SIG-M5 (cell line): ENCODE measurements around the gene PHACTR1.
"Not testable (repeated sequence)": the region's sequence is repeated elsewhere in the genome, so short reads cannot be mapped to it uniquely, and the experiment has no call there.

Experiments used
- DNase-seq: peaks from one replicate; lab custom pipeline; 2025; lab: John Stamatoyannopoulos, UW

PHACTR1 gene

GRCh38 chr6:12749531-12750379 lies 33.2 kb downstream of the PHACTR1 start:
- no peak for DNase-seq

- DNase-seq: no peak
These were observed 33.8 kb downstream of the PHACTR1 start for GRCh38 chr6:12750416-12750815.

- no peak for DNase-seq
These were observed 35.2 kb downstream of the PHACTR1 start for GRCh38 chr6:12751694-12752325.

DNA sequence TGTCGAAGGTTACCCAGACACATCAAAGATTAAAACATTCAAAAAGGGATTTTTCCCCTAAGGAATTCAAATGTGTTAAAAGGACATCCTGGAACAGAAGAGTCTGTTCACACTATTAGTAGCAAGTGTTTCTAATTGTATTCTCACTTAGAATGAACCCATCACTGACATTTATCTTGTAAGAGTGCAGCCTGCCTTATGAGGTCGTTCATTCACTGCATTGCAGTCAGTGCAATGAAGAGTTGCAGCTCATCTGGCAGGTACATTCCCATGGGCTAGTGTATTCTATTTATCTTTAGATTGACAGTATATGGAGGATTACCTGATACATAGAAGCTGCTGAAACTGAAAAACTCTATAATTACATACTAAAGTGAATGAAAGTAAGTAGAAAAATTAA lies 36.5 kb downstream of the PHACTR1 start:
- no peak for DNase-seq

GRCh38 chr6:12760226-12760625 lies 43.7 kb downstream of the PHACTR1 start:
- DNase-seq: no peak

GRCh38 chr6:12760911-12761310 lies 44.3 kb downstream of the PHACTR1 start:
- no peak for DNase-seq

GRCh38 chr6:12761376-12762115 lies 45.0 kb downstream of the PHACTR1 start:
- no peak for DNase-seq

DNA sequence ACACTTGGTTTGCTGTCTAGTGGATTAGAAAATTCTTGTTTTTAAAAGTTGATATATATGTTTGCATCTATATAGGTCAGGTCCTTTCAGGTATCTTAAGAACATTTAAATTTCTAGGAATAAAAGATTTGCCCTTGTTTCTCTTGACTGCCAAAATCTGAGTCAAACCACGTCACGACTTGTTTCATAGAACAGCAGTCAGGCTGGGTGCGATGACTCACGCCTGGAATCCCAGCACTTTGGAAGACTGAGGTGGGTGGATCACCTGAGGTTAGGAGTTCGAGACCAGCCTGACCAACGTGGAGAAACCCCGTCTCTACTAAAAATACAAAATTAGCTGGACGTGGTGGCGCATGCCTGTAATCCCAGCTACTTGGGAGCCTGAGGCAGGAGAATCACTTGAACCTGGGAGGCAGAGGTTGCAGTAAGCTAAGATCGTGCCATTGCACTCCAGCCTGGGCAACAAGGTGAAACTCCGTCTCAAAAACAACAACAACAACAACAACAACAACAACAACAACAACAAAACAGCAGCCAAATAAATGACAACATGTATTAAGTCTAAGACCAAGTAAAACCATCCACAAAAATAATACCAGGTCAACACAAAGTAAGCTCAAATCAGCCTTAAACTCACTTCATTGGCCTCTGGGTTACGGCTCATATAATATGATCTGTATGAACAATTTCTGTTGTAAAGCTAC lies 46.3 kb downstream of the PHACTR1 start:
- not testable (repeated sequence) for DNase-seq

DNA sequence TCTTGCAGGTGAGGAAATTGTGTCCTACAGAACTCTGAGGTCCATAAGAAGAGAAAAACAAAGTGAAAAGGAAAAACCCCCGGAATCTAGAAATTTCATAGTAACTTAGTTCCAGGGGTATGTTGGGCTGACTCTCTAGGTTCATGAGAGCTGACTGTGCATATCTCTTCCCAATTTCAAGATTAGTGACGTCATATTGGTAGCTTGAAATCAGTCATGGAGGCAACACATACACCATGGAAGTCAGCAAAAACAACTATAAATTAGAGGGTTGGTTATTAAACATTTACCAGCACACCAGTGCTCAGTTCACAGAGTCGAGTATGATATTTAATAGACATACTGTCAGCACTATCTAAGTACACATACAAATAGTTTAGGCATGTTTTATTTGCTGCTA lies 49.8 kb downstream of the PHACTR1 start:
- no peak for DNase-seq

GRCh38 chr6:12767016-12767415 lies 50.4 kb downstream of the PHACTR1 start:
- DNase-seq: no peak

DNA sequence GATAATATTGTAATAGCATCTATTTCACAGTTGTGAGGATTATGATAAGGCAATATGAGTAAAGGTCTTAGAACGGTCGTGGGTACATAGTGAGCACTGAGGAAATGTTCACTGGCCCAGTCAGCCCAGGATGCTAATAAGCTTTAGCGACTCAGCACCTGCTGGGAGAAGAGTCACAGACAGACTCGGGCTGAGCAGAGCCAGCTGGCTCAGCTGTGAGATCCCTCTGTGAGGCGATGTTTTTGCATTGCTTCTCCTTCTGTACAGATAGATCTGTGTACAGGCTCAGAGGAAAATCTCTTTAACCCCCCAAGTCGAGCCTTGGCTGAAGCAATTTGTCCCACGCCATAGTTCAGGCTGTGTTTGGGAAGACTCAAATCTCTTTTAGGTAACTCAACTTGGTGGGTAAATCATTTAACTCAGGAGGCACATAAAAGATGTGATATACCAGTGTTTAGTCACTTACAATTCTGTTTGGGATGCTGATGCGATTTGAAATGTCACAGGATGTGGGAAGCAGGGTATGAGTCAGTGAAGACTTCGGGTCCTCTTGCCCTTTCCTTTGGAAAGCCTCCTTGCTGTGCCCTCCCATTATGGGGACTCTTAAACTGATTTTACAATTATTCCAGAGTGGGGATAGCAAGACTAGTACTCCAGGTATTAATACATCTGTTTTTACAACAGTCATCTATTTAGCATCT lies 53.1 kb downstream of the PHACTR1 start:
- DNase-seq: no peak

- DNase-seq: no peak
These were observed 55.8 kb downstream of the PHACTR1 start for GRCh38 chr6:12772416-12772815.

DNA sequence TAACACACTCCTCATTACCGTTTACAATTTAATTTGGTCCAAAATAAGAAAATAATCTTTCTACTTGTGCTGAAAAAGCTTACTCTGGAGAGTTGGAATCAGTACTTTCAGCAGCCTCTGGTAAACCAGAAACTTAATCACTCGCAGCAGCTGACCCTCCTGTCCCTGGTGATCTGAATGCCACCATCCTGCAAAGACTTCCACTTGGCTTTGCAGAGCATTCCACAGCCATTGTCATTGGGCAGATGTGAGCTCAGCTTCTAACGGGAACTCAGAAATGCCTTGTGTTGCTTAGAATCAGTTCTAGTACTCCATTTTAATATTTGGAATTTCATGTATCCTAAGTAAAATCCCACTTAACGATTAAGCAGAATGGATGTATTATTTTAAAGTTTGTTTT lies 59.7 kb downstream of the PHACTR1 start:
- no peak for DNase-seq

- DNase-seq: no peak
These were observed 63.2 kb downstream of the PHACTR1 start for GRCh38 chr6:12779772-12780171.

GRCh38 chr6:12782136-12782535 lies 65.6 kb downstream of the PHACTR1 start:
- no peak for DNase-seq

- no peak for DNase-seq
These were observed 68.7 kb downstream of the PHACTR1 start for GRCh38 chr6:12785301-12785700.

- no peak for DNase-seq
These were observed 69.4 kb downstream of the PHACTR1 start for GRCh38 chr6:12785921-12786320.

DNA sequence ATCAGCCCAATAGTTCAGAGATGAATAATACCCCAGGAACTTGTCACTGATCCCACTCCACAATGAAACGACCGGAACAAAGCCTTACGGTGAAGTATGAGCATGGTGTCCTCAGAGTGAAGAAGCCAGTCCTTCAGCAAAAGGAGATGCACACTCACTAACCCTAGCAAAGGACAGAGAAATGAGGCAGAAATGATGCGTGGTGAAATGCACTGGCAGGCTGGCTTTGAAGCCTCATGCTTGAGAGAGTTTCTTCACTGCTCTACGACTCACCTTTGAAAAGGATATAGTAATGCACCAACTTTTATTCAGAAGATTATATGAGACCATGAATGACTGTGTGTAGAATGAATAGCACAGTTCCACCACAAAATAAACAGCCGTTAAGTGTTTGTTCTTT lies 74.8 kb downstream of the PHACTR1 start:
- no peak for DNase-seq

GRCh38 chr6:12798326-12798725 lies 81.8 kb downstream of the PHACTR1 start:
- DNase-seq: no peak

- no peak for DNase-seq
These were observed 83.6 kb downstream of the PHACTR1 start for GRCh38 chr6:12800120-12800519.

- no peak for DNase-seq
These were observed 84.6 kb downstream of the PHACTR1 start for GRCh38 chr6:12801141-12801540.

- DNase-seq: no peak
These were observed 85.9 kb downstream of the PHACTR1 start for GRCh38 chr6:12802440-12802839.
